GM12872 (cell line): ENCODE data around the gene DENND1A.

Experiments used
- CTCF ChIP-seq: IDR thresholded peaks from 3 replicates; pipeline ENCODE4 v1.5.1; 2011; ENCODE audit warnings: low read depth, mild to moderate bottlenecking, low read length, moderate library complexity; ENCODE audit not compliant: insufficient read depth

The DENND1A gene

GRCh38 chr9:123746765-123747164, 183.2 kb downstream of the DENND1A start:
- TF ChIP-seq CTCF = no peak

- no peak for TF ChIP-seq CTCF
Measured at GRCh38 chr9:123745933-123746332, 184.0 kb downstream of the DENND1A start.

- no peak for TF ChIP-seq CTCF
Measured at GRCh38 chr9:123745451-123745850, 184.5 kb downstream of the DENND1A start.

GRCh38 chr9:123743737-123744136, 186.2 kb downstream of the DENND1A start:
- TF ChIP-seq CTCF = no peak

- TF ChIP-seq CTCF = no peak
Measured at GRCh38 chr9:123742009-123742767, 187.7 kb downstream of the DENND1A start.

- no peak for TF ChIP-seq CTCF
Measured at GRCh38 chr9:123741214-123741613, 188.7 kb downstream of the DENND1A start.

GRCh38 chr9:123739902-123740301, 190.0 kb downstream of the DENND1A start:
- no peak for TF ChIP-seq CTCF
